Measurements from ENCODE around the gene NUMBL. TPM values are rescaled to one million over a fixed set of nuclear protein-coding genes. Genes with fewer than 3 reads are reported as not detected.

The NUMBL gene
- total RNA-seq, 6 experiments from 2014 or later: 6.1 to 19.6 (median 10.5) TPM

- 100% methylated on average over 1 of the region's 3 CpGs for WGBS (ENCODE audit: insufficient coverage, low coverage, low lambda C conversion rate, missing lambda C conversion rate)
- ATAC-seq (no peak), DNase-seq (no peak)
- H3K27ac ChIP-seq: no peak overlapping the region
- H3K27me3 ChIP-seq: no peaks in the 10 kb centered on the region
- peaks cover 0 to 14% (median 4%) of the 10 kb centered on the region in 4 donors for H3K4me1 ChIP-seq
- TF ChIP-seq, protein P1, sequence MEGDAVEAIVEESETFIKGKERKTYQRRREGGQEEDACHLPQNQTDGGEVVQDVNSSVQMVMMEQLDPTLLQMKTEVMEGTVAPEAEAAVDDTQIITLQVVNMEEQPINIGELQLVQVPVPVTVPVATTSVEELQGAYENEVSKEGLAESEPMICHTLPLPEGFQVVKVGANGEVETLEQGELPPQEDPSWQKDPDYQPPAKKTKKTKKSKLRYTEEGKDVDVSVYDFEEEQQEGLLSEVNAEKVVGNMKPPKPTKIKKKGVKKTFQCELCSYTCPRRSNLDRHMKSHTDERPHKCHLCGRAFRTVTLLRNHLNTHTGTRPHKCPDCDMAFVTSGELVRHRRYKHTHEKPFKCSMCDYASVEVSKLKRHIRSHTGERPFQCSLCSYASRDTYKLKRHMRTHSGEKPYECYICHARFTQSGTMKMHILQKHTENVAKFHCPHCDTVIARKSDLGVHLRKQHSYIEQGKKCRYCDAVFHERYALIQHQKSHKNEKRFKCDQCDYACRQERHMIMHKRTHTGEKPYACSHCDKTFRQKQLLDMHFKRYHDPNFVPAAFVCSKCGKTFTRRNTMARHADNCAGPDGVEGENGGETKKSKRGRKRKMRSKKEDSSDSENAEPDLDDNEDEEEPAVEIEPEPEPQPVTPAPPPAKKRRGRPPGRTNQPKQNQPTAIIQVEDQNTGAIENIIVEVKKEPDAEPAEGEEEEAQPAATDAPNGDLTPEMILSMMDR (IDR thresholded peaks at IDR 0.05): no peak
- TF ChIP-seq POLR2A (IDR thresholded peaks at IDR 0.05): no peak
- H3K4me3 ChIP-seq: no peak overlapping the region
- peaks cover 0 to 49% (median 8%) of the 10 kb centered on the region in 4 donors for H3K36me3 ChIP-seq
- intact Hi-C loops (cut with DNase I): no loop called here
- H3K9me3 ChIP-seq: no peaks in the 10 kb centered on the region
Measured at GRCh38 chr19:40724855-40725254, 34.4 kb upstream of the NUMBL start.

- 86% methylated on average over 4 of the region's 4 CpGs for WGBS (ENCODE audit: insufficient coverage, low coverage, low lambda C conversion rate, missing lambda C conversion rate)
- Histone ChIP-seq H3K27me3 (no peaks in the 10 kb centered on the region), H3K27ac (no peak overlapping the region), H3K4me1 (peaks cover 0 to 19% (median 7%) of the 10 kb centered on the region in 4 donors), H3K9me3 (no peaks in the 10 kb centered on the region), H3K4me3 (no peak overlapping the region), H3K36me3 (peaks cover 0 to 44% (median 6%) of the 10 kb centered on the region in 4 donors)
- TF ChIP-seq POLR2A (IDR thresholded peaks at IDR 0.05): no peak
- TF ChIP-seq, protein P1 (IDR thresholded peaks at IDR 0.05): no peak
- intact Hi-C loops (cut with DNase I): no loop called here
- DNase-seq: no peak
- no peak for ATAC-seq
Measured at GRCh38 chr19:40724315-40724714, 33.9 kb upstream of the NUMBL start.

DNA sequence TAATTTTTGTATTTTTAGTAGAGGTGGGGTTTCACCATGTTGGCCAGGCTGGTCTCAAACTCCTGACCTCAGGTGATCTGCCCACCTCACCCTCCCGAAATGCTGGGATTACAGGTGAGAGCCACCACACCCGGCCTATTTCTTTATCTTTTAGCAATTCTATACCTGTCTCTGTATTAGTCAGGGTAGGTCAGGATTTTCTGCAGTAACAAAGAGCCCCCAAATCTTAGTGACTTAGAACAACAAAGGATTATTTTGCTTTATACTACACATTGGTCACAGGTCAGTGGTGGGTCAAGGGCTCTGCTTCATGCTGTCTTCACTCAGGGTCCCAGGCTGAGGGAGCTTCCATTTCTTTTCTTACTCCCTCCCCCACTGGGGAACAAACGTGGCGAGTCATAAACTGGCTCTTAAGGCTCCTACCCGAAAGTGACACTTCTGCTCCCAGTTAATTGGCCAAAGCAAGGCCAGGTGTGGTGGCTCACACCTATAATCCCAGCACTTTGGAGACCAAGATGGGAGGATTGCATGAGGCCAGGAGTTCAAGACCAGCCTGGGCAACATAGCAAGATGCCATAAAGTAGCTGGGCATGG is 33.3 kb upstream of the NUMBL start:
- Histone ChIP-seq H3K4me3 (no peak overlapping the region), H3K27me3 (no peaks in the 10 kb centered on the region), H3K9me3 (no peaks in the 10 kb centered on the region), H3K36me3 (peaks cover 0 to 38% (median 6%) of the 10 kb centered on the region in 4 donors), H3K27ac (no peak overlapping the region), H3K4me1 (peaks cover 0 to 20% (median 7%) of the 10 kb centered on the region in 4 donors)
- TF ChIP-seq POLR2A (IDR thresholded peaks at IDR 0.05): no peak
- TF ChIP-seq, protein P1 (IDR thresholded peaks at IDR 0.05): no peak
- 100% methylated on average over 2 of the region's 5 CpGs for WGBS (ENCODE audit: insufficient coverage, low coverage, low lambda C conversion rate, missing lambda C conversion rate)
- intact Hi-C loops (cut with DNase I): no loop called here
- DNase-seq (no peak), ATAC-seq (no peak)

DNA sequence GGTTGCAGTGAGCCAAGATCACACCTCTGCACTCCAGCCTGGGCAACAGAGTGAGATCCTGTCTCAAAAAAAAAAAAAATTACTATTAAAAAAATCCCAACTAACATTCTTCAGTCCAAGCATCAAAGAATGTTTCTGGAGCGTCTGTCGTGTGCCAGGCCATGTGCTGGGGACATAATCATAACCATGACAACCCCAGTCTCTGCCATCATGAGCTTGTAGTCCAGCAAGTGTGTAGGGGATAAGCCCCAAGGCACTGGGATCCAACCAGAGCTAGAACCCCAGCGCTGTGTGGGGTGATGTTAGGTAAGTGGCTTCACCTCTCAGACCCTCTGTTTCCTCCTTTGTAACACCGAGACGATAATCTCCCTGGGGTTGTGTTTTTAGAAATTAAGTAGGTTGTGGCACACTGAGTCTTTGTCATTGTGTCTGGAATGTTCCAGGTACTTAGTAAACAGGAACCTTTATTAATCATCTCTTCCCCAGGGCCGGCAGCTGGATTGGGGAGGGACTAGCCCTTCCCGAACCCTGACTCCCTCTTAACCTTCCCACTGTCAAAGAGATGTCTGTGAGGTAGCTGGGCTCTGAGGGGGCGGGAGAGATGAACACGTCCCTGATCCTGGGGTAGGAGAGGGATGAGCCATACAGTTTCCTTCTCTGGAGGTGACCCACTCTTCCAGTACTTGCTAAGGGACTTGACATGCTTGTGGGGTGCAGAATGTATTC is 31.6 kb upstream of the NUMBL start:
- Histone ChIP-seq H3K9me3 (no peaks in the 10 kb centered on the region), H3K27ac (no peak overlapping the region), H3K27me3 (no peaks in the 10 kb centered on the region), H3K4me1 (peaks cover 0 to 29% (median 9%) of the 10 kb centered on the region in 4 donors), H3K4me3 (no peak overlapping the region), H3K36me3 (peaks cover 0 to 23% (median 4%) of the 10 kb centered on the region in 4 donors)
- TF ChIP-seq, protein P1 (IDR thresholded peaks at IDR 0.05): no peak
- no peak for TF ChIP-seq POLR2A (IDR thresholded peaks at IDR 0.05)
- WGBS (ENCODE audit: insufficient coverage, low coverage, low lambda C conversion rate, missing lambda C conversion rate): 54% methylated on average over 5 of the region's 9 CpGs
- intact Hi-C loops (cut with DNase I): no loop called here
- DNase-seq: no peak
- peak in 2 of 4 donors; percentile 4 to 41 for ATAC-seq

All from right lobe of liver (tissue), 6 donors.